SK-N-SH (cell line): ENCODE measurements around the gene CISD1. TPM values are rescaled to one million over a fixed set of nuclear protein-coding genes. Genes with fewer than 3 reads are reported as not detected.

Experiments used
- CTCF ChIA-PET: fragments of 300-600, 350-600 bp; formaldehyde crosslinking; extraction: SDS; loops from one replicate; lab custom pipeline; 2021; lab: Yijun Ruan, JAX
- POLR2A ChIA-PET: fragments of 350-600 bp; sonication (Branson Sonifier 250); formaldehyde crosslinking; extraction: SDS; loops from one replicate; lab custom pipeline; 2020; ENCODE audit warnings: antibody characterized with exemption, inconsistent platforms; lab: Yijun Ruan, JAX
- DNase-seq: peaks from one replicate; pipeline ENCODE4 v3.0.0; 2012
- H2AFZ ChIP-seq: fragments of 200-600 bp; sonication (generic); 2 replicates; pipeline ENCODE4 v1.8.1; 2016; ENCODE audit warnings: antibody characterized with exemption, mild to moderate bottlenecking, low read depth
- H3F3A ChIP-seq: fragments of 200-600 bp; sonication (generic); replicated peaks from 2 replicates; pipeline ENCODE3; 2016; ENCODE audit warnings: antibody characterized with exemption, mild to moderate bottlenecking; ENCODE audit not compliant: insufficient read depth
- H3K27ac ChIP-seq, 2 experiments: fragments of 200-500 bp in 1 of 2; fragments of 200-600 bp in 1 of 2; sonication (Bioruptor generic) in 1 of 2; sonication (generic), shearing (Covaris generic) in 1 of 2; 2 replicates each; pipeline versions ENCODE4 v1.5.1 to v1.6.1; 2014 to 2016; ENCODE audit warnings: low read depth in 2 of 2, inconsistent platforms in 1 of 2, low read length in 1 of 2, mild to moderate bottlenecking in 1 of 2, mixed read lengths in 1 of 2
- H3K27me3 ChIP-seq: fragments of 200-600 bp; sonication (generic), shearing (Covaris generic); 2 replicates; pipeline ENCODE4 v1.6.1; 2016; ENCODE audit warnings: mixed run types; ENCODE audit not compliant: insufficient read depth
- H3K36me3 ChIP-seq, 2 experiments: fragments of 200-500 bp in 1 of 2; fragments of 200-600 bp in 1 of 2; sonication (Bioruptor generic) in 1 of 2; sonication (generic) in 1 of 2; replicated peaks in 1 of 2; 2 replicates each; pipeline versions ENCODE3 to v1.5.1; 2014 to 2016; ENCODE audit warnings: low read length in 1 of 2, mild to moderate bottlenecking in 1 of 2; ENCODE audit not compliant: insufficient read depth in 2 of 2, control insufficient read depth in 1 of 2
- H3K4me1 ChIP-seq, 2 experiments: fragments of 200-500 bp in 1 of 2; fragments of 200-600 bp in 1 of 2; sonication (Bioruptor generic) in 1 of 2; sonication (generic), shearing (Covaris generic) in 1 of 2; 2 replicates each; pipeline versions ENCODE4 v1.5.1 to v1.6.1; 2014 to 2016; ENCODE audit warnings: low read depth in 1 of 2, low read length in 1 of 2, mixed run types in 1 of 2; ENCODE audit not compliant: insufficient read depth in 2 of 2, control insufficient read depth in 1 of 2
- H3K4me2 ChIP-seq: fragments of 200-600 bp; sonication (generic), shearing (Covaris generic); 2 replicates; pipeline ENCODE4 v1.6.1; 2017; ENCODE audit warnings: mixed run types
- H3K4me3 ChIP-seq, 2 experiments: fragments of 200-500 bp in 1 of 2; fragments of 200-600 bp in 1 of 2; sonication (Bioruptor generic) in 1 of 2; sonication (generic), shearing (Covaris generic) in 1 of 2; 2 replicates each; pipeline versions ENCODE4 v1.5.1 to v1.8.1; 2014 to 2016; ENCODE audit warnings: low read depth in 2 of 2, inconsistent platforms in 1 of 2, low read length in 1 of 2, mild to moderate bottlenecking in 1 of 2, mixed read lengths in 1 of 2, moderate library complexity in 1 of 2
- H3K79me2 ChIP-seq: fragments of 200-600 bp; sonication (generic); 2 replicates; pipeline ENCODE4 v1.8.1; 2017; ENCODE audit warnings: mild to moderate bottlenecking; ENCODE audit not compliant: insufficient read depth
- H3K9ac ChIP-seq: fragments of 200-600 bp; sonication (generic); 2 replicates; pipeline ENCODE4 v1.6.1; 2017; ENCODE audit warnings: mixed run types
- H3K9me2 ChIP-seq: fragments of 200-600 bp; sonication (generic); 2 replicates; pipeline ENCODE4 v1.6.1; 2017; ENCODE audit warnings: mixed run types
- H3K9me3 ChIP-seq: fragments of 200-600 bp; sonication (generic); 2 replicates; pipeline ENCODE4 v1.6.1; 2017; ENCODE audit warnings: mixed run types, mild to moderate bottlenecking, moderate library complexity
- H4K20me1 ChIP-seq: fragments of 200-600 bp; sonication (generic); 2 replicates; pipeline ENCODE4 v1.6.1; 2017; ENCODE audit warnings: mild to moderate bottlenecking, mixed run types; ENCODE audit not compliant: insufficient read depth
- CHD2 ChIP-seq: fragments of 150-350 bp; IDR thresholded peaks from 2 replicates; pipeline ENCODE4 v1.6.1; 2018; ENCODE audit warnings: low read length; ENCODE audit not compliant: partially characterized antibody
- ELF1 ChIP-seq: IDR thresholded peaks from 2 replicates; pipeline ENCODE4 v1.4.0; 2012
- FOXJ3 ChIP-seq: sonication (generic); formaldehyde crosslinking; IDR thresholded peaks from 2 replicates; pipeline ENCODE4 v1.5.1; 2020; ENCODE audit warnings: mild to moderate bottlenecking, missing genetic modification reagents
- FOXM1 ChIP-seq: IDR thresholded peaks from 2 replicates; pipeline ENCODE4 v1.4.0; 2012; ENCODE audit warnings: low read depth, mild to moderate bottlenecking
- GABPA ChIP-seq: IDR thresholded peaks from 2 replicates; pipeline ENCODE4 v1.4.0; 2012; ENCODE audit warnings: low read depth, mild to moderate bottlenecking
- GATA2 ChIP-seq: sonication (generic); formaldehyde crosslinking; IDR thresholded peaks from 2 replicates; pipeline ENCODE4 v1.5.0; 2020; ENCODE audit warnings: mild to moderate bottlenecking, missing genetic modification reagents
- JUND ChIP-seq: IDR thresholded peaks from 2 replicates; pipeline ENCODE4 v1.4.0; 2012
- MEF2A ChIP-seq: IDR thresholded peaks from 2 replicates; pipeline ENCODE4 v1.4.0; 2012; ENCODE audit warnings: low read depth, borderline replicate concordance
- MXI1 ChIP-seq: IDR thresholded peaks from 2 replicates; pipeline ENCODE4 v1.6.1; 2012; ENCODE audit warnings: mild to moderate bottlenecking, low read depth, low read length, improper control_type of control experiment
- NFIC ChIP-seq: IDR thresholded peaks from 2 replicates; pipeline ENCODE4 v1.4.0; 2012; ENCODE audit warnings: borderline replicate concordance
- NRF1 ChIP-seq: IDR thresholded peaks from 2 replicates; pipeline ENCODE4 v1.6.1; 2012; ENCODE audit warnings: low read depth, mild to moderate bottlenecking, low read length
- POLR2AphosphoS5 ChIP-seq: IDR thresholded peaks from 2 replicates; pipeline ENCODE4 v1.6.1; 2012; ENCODE audit warnings: low read depth, low read length
- TAF1 ChIP-seq: IDR thresholded peaks from 2 replicates; pipeline ENCODE4 v1.6.1; 2012; ENCODE audit warnings: low read depth, mild to moderate bottlenecking, low read length, moderate library complexity, borderline replicate concordance
- TEAD4 ChIP-seq: IDR thresholded peaks from 2 replicates; pipeline ENCODE4 v1.4.0; 2012; ENCODE audit warnings: mild to moderate bottlenecking, borderline replicate concordance; ENCODE audit not compliant: insufficient read depth
- YY1 ChIP-seq: IDR thresholded peaks from 2 replicates; pipeline ENCODE4 v1.4.0; 2012; ENCODE audit warnings: low read depth, mild to moderate bottlenecking
- WGBS: methylation state at CpG from one replicate; pipeline ENCODE4 v1.1.6; 2017; ENCODE audit warnings: low lambda C conversion rate; 5-methylcytosine and 5-hydroxymethylcytosine counted together
- polyA plus RNA-seq, 3 experiments: library from polyadenylated mRNA; depleted of rRNA; stranded (reverse); fragments of >200 nt; gene quantifications; 2 replicates each; pipeline ENCODE4 v1.2.3, GENCODE V29; 2012
- TF ChIP-seq, protein P1 (sequence below): fragments of 150-350 bp; IDR thresholded peaks from 2 replicates; pipeline ENCODE4 v1.6.1; 2017; ENCODE audit warnings: antibody characterized with exemption, low read length, low read depth, borderline replicate concordance
- TF ChIP-seq, protein P2 (sequence below): IDR thresholded peaks from 2 replicates; pipeline ENCODE4 v1.4.0; 2012; ENCODE audit warnings: low read depth, borderline replicate concordance
- TF ChIP-seq, protein P3 (sequence below): IDR thresholded peaks from 2 replicates; pipeline ENCODE4 v1.6.1; 2012; ENCODE audit warnings: mild to moderate bottlenecking, low read depth, low read length, moderate library complexity
- TF ChIP-seq, protein P4 (sequence below): fragments of 150-350 bp; IDR thresholded peaks from 2 replicates; pipeline ENCODE4 v1.6.1; 2016; ENCODE audit warnings: mild to moderate bottlenecking, low read depth, low read length

Gene CISD1
- polyA plus RNA-seq, 1 of the 3 experiments (the other 2 are of a cell fraction): 34.1 TPM

- H3F3A ChIP-seq: peaks cover 32% of the 10 kb centered on the region
- ChIA-PET POLR2A (no interaction called here), CTCF (no interaction called here)
- H2AFZ ChIP-seq: no peak overlapping the region
- no peak overlapping the region for H3K4me3 ChIP-seq
- peaks cover 4 to 21% of the 10 kb centered on the region in 2 experiments; a peak in 2 of 4 replicates for H3K4me1 ChIP-seq
- no peaks in the 10 kb centered on the region for H3K9me3 ChIP-seq
- DNase-seq: no peak
- no peaks in the 10 kb centered on the region for H3K9me2 ChIP-seq
- H3K9ac ChIP-seq: peak overlapping the region; percentile 25; the same call in 1 of the 2 replicates
- WGBS: 76% methylated on average over 3 of the region's 3 CpGs
- TF ChIP-seq, protein P1, sequence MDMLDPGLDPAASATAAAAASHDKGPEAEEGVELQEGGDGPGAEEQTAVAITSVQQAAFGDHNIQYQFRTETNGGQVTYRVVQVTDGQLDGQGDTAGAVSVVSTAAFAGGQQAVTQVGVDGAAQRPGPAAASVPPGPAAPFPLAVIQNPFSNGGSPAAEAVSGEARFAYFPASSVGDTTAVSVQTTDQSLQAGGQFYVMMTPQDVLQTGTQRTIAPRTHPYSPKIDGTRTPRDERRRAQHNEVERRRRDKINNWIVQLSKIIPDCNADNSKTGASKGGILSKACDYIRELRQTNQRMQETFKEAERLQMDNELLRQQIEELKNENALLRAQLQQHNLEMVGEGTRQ: no peak
- TF ChIP-seq, protein P2, sequence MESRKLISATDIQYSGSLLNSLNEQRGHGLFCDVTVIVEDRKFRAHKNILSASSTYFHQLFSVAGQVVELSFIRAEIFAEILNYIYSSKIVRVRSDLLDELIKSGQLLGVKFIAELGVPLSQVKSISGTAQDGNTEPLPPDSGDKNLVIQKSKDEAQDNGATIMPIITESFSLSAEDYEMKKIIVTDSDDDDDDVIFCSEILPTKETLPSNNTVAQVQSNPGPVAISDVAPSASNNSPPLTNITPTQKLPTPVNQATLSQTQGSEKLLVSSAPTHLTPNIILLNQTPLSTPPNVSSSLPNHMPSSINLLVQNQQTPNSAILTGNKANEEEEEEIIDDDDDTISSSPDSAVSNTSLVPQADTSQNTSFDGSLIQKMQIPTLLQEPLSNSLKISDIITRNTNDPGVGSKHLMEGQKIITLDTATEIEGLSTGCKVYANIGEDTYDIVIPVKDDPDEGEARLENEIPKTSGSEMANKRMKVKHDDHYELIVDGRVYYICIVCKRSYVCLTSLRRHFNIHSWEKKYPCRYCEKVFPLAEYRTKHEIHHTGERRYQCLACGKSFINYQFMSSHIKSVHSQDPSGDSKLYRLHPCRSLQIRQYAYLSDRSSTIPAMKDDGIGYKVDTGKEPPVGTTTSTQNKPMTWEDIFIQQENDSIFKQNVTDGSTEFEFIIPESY: no peak
- TF ChIP-seq MEF2A (no peak), NRF1 (no peak), GATA2 (CRISPR knock-in tag) (no peak), NFIC (no peak), TAF1 (no peak), MXI1 (no peak), ELF1 (no peak), FOXJ3 (no peak), FOXM1 (no peak), POLR2AphosphoS5 (no peak), CHD2 (no peak), YY1 (no peak), JUND (no peak), GABPA (no peak), TEAD4 (no peak)
- TF ChIP-seq, protein P3, sequence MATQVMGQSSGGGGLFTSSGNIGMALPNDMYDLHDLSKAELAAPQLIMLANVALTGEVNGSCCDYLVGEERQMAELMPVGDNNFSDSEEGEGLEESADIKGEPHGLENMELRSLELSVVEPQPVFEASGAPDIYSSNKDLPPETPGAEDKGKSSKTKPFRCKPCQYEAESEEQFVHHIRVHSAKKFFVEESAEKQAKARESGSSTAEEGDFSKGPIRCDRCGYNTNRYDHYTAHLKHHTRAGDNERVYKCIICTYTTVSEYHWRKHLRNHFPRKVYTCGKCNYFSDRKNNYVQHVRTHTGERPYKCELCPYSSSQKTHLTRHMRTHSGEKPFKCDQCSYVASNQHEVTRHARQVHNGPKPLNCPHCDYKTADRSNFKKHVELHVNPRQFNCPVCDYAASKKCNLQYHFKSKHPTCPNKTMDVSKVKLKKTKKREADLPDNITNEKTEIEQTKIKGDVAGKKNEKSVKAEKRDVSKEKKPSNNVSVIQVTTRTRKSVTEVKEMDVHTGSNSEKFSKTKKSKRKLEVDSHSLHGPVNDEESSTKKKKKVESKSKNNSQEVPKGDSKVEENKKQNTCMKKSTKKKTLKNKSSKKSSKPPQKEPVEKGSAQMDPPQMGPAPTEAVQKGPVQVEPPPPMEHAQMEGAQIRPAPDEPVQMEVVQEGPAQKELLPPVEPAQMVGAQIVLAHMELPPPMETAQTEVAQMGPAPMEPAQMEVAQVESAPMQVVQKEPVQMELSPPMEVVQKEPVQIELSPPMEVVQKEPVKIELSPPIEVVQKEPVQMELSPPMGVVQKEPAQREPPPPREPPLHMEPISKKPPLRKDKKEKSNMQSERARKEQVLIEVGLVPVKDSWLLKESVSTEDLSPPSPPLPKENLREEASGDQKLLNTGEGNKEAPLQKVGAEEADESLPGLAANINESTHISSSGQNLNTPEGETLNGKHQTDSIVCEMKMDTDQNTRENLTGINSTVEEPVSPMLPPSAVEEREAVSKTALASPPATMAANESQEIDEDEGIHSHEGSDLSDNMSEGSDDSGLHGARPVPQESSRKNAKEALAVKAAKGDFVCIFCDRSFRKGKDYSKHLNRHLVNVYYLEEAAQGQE: no peak
- TF ChIP-seq, protein P4, sequence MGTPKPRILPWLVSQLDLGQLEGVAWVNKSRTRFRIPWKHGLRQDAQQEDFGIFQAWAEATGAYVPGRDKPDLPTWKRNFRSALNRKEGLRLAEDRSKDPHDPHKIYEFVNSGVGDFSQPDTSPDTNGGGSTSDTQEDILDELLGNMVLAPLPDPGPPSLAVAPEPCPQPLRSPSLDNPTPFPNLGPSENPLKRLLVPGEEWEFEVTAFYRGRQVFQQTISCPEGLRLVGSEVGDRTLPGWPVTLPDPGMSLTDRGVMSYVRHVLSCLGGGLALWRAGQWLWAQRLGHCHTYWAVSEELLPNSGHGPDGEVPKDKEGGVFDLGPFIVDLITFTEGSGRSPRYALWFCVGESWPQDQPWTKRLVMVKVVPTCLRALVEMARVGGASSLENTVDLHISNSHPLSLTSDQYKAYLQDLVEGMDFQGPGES: no peak
- peaks cover 55% of the 10 kb centered on the region for H3K79me2 ChIP-seq
- peak overlapping the region; percentile 56 for H3K4me2 ChIP-seq
- H3K27me3 ChIP-seq: no peaks in the 10 kb centered on the region
- no peaks in the 10 kb centered on the region for H4K20me1 ChIP-seq
- H3K36me3 ChIP-seq: peaks cover 0 to 3% of the 10 kb centered on the region in 2 experiments
- H3K27ac ChIP-seq: peak overlapping the region in 1 of 2 experiments; percentile 91; a peak in 2 of 4 replicates
These were observed 27.6 kb upstream of the CISD1 start for GRCh38 chr10:58241346-58241745.
